Natural killer cell (primary cell): ENCODE measurements around the gene POC1A. TPM values are rescaled to one million over a fixed set of nuclear protein-coding genes. Genes with fewer than 3 reads are reported as not detected.

ENCODE experiments used
- ATAC-seq, 3 donors: fragments of 150-1000 bp in 2 of 3; fragments of 200-7000 bp in 1 of 3; cut with Tn5 transposase; 1 replicate in 1 of 3; 2 replicates in 2 of 3; pipeline ENCODE4 v1.10.0; 2021; ENCODE audit warnings: mild to moderate bottlenecking in 2 of 3, moderate library complexity in 2 of 3
- DNase-seq, 2 donors: peaks; one replicate each; pipeline versions ENCODE4 v3.0.0 to v3.0.0-alpha.2; 2013 to 2021; ENCODE audit warnings: mixed read lengths in 1 of 2
- H3K27ac ChIP-seq: one replicate; pipeline ENCODE4 v1.5.1; 2013; ENCODE audit warnings: mild to moderate bottlenecking, low read length
- H3K27me3 ChIP-seq: one replicate; pipeline ENCODE4 v1.6.1; 2013; ENCODE audit warnings: low read length; ENCODE audit not compliant: control insufficient read depth, insufficient read depth
- H3K36me3 ChIP-seq: one replicate; pipeline ENCODE4 v1.6.1; 2013; ENCODE audit warnings: low read length; ENCODE audit not compliant: control insufficient read depth, insufficient read depth
- H3K4me1 ChIP-seq: one replicate; pipeline ENCODE4 v1.6.1; 2013; ENCODE audit warnings: low read length; ENCODE audit not compliant: control insufficient read depth, insufficient read depth
- H3K4me3 ChIP-seq: one replicate; pipeline ENCODE4 v1.5.1; 2013; ENCODE audit warnings: low read length
- H3K9me3 ChIP-seq: one replicate; pipeline ENCODE4 v1.6.1; 2013; ENCODE audit warnings: low read length; ENCODE audit not compliant: control insufficient read depth, insufficient read depth
- H3K27ac Mint-ChIP-seq, 2 donors: one replicate each; pipeline ENCODE4 v1.8.0; 2022; ENCODE audit warnings: mild to moderate bottlenecking in 2 of 2, mixed read lengths in 2 of 2, moderate library complexity in 1 of 2
- H3K27me3 Mint-ChIP-seq, 2 donors: one replicate each; pipeline ENCODE4 v1.8.0; 2022; ENCODE audit warnings: low read depth in 2 of 2, mixed read lengths in 2 of 2
- H3K36me3 Mint-ChIP-seq: one replicate; pipeline ENCODE4 v1.8.0; 2022; ENCODE audit warnings: mixed read lengths
- H3K4me1 Mint-ChIP-seq, 2 donors: one replicate each; pipeline ENCODE4 v1.8.0; 2022; ENCODE audit warnings: mixed read lengths in 2 of 2
- H3K4me3 Mint-ChIP-seq: one replicate; pipeline ENCODE4 v1.8.0; 2022; ENCODE audit warnings: mild to moderate bottlenecking, moderate library complexity, mixed read lengths
- H3K9me3 Mint-ChIP-seq, 2 donors: one replicate each; pipeline ENCODE4 v1.8.0; 2022; ENCODE audit warnings: mixed read lengths in 2 of 2
- CTCF ChIP-seq: fragments of 200-600 bp; IDR thresholded peaks from one replicate; pipeline ENCODE4 v1.8.0; 2022; ENCODE audit warnings: antibody characterized with exemption
- WGBS: methylation state at CpG from one replicate; pipeline ENCODE4 v1.1.7; 2013; ENCODE audit warnings: missing lambda C conversion rate; ENCODE audit not compliant: insufficient coverage; 5-methylcytosine and 5-hydroxymethylcytosine counted together
- intact Hi-C: fragments of 100-400 bp; cut with micrococcal nuclease; formaldehyde crosslinking; loops from one replicate; pipeline ENCODE4 v1.14.2; 2022
- total RNA-seq, 4 donors: library from RNA; stranded (reverse); fragments of 120-200 nt in 1 of 4; gene quantifications; one replicate each; pipeline versions ENCODE4 v1.2.3 to v1.2.4, GENCODE V29; 2013 to 2022

POC1A gene
- total RNA-seq, 3 donors from 2014 or later (not counting 1 experiment from before 2014, with no cell fraction given): 1.3 to 2.6 (median 2.4) TPM

- no peaks in the 10 kb centered on the region for H3K36me3 ChIP-seq
- no peaks in the 10 kb centered on the region for H3K36me3 Mint-ChIP-seq
- H3K4me3 ChIP-seq: no peak overlapping the region
- H3K4me3 Mint-ChIP-seq: no peak overlapping the region
- DNase-seq (no peak), ATAC-seq (no peak)
- no peaks in the 10 kb centered on the region for H3K27me3 ChIP-seq
- no peaks in the 10 kb centered on the region for H3K4me1 ChIP-seq
- intact Hi-C loops: no loop called here
- H3K9me3 Mint-ChIP-seq: no peaks in the 10 kb centered on the region
- H3K27me3 Mint-ChIP-seq: no peaks in the 10 kb centered on the region
- peaks cover under 1 to 4% of the 10 kb centered on the region in 2 donors for H3K4me1 Mint-ChIP-seq
- WGBS: 100% methylated on average over 5 of the region's 5 CpGs
- no peaks in the 10 kb centered on the region for H3K9me3 ChIP-seq
- no peak overlapping the region for H3K27ac ChIP-seq
- H3K27ac Mint-ChIP-seq: no peak overlapping the region
- no peak for TF ChIP-seq CTCF
These were observed 74.3 kb downstream of the POC1A start for GRCh38 chr3:52079958-52080357.

GRCh38 chr3:52078781-52079560, 75.3 kb downstream of the POC1A start:
- ATAC-seq: no peak
- Mint-ChIP-seq H3K36me3 (no peaks in the 10 kb centered on the region), H3K4me3 (no peak overlapping the region), H3K27me3 (no peaks in the 10 kb centered on the region), H3K4me1 (no peaks in the 10 kb centered on the region), H3K9me3 (no peaks in the 10 kb centered on the region), H3K27ac (no peak overlapping the region)
- 97% methylated on average over 19 of the region's 19 CpGs for WGBS
- no peaks in the 10 kb centered on the region for H3K9me3 ChIP-seq
- H3K4me1 ChIP-seq: no peaks in the 10 kb centered on the region
- H3K27ac ChIP-seq: no peak overlapping the region
- no peaks in the 10 kb centered on the region for H3K36me3 ChIP-seq
- DNase-seq: no peak
- no peak overlapping the region for H3K4me3 ChIP-seq
- no peak for TF ChIP-seq CTCF
- intact Hi-C loops: no loop called here
- no peaks in the 10 kb centered on the region for H3K27me3 ChIP-seq

- intact Hi-C loops: no loop called here
- WGBS: 45% methylated on average over 3 of the region's 3 CpGs
- no peaks in the 10 kb centered on the region for H3K4me1 Mint-ChIP-seq
- DNase-seq (no peak), ATAC-seq (no peak)
- H3K36me3 Mint-ChIP-seq: no peaks in the 10 kb centered on the region
- Histone ChIP-seq H3K27ac (no peak overlapping the region), H3K4me1 (peaks cover 1% of the 10 kb centered on the region), H3K4me3 (no peak overlapping the region), H3K36me3 (no peaks in the 10 kb centered on the region), H3K9me3 (no peaks in the 10 kb centered on the region), H3K27me3 (no peaks in the 10 kb centered on the region)
- TF ChIP-seq CTCF: no peak
- no peaks in the 10 kb centered on the region for H3K9me3 Mint-ChIP-seq
- H3K27ac Mint-ChIP-seq: no peak overlapping the region
- H3K4me3 Mint-ChIP-seq: no peak overlapping the region
- no peaks in the 10 kb centered on the region for H3K27me3 Mint-ChIP-seq
These were observed 76.3 kb downstream of the POC1A start for GRCh38 chr3:52077925-52078324.
